ENCODE results near the gene PAX8. TPM values are rescaled to one million over a fixed set of nuclear protein-coding genes. Genes with fewer than 3 reads are reported as not detected.

PAX8 gene
- total RNA-seq, 2 experiments from 2014 or later = 2.6 to 4.1 TPM

GRCh38 chr2:113220970-113221708 is 57.6 kb downstream of the PAX8 start:
- Mint-ChIP-seq H3K36me3 (no peaks in the 10 kb centered on the region), H3K27ac (no peak overlapping the region), H3K4me3 (no peak overlapping the region), H3K27me3 (peaks cover 2% of the 10 kb centered on the region), H3K9me3 (no peaks in the 10 kb centered on the region), H3K4me1 (ENCODE audit: low read depth) (peaks cover 8% of the 10 kb centered on the region)
- CTCF ChIA-PET = interaction anchor here (1.0 to 1.4 kb wide), 4 partner anchors 17 to 83 kb away, joined by 3 to 6 read pairs (median 4); no protein-coding TSS in a partner anchor
- no peak for DNase-seq
- POLR2A ChIA-PET = no interaction called here
- intact Hi-C loops (cut with micrococcal nuclease) = no loop called here

DNA sequence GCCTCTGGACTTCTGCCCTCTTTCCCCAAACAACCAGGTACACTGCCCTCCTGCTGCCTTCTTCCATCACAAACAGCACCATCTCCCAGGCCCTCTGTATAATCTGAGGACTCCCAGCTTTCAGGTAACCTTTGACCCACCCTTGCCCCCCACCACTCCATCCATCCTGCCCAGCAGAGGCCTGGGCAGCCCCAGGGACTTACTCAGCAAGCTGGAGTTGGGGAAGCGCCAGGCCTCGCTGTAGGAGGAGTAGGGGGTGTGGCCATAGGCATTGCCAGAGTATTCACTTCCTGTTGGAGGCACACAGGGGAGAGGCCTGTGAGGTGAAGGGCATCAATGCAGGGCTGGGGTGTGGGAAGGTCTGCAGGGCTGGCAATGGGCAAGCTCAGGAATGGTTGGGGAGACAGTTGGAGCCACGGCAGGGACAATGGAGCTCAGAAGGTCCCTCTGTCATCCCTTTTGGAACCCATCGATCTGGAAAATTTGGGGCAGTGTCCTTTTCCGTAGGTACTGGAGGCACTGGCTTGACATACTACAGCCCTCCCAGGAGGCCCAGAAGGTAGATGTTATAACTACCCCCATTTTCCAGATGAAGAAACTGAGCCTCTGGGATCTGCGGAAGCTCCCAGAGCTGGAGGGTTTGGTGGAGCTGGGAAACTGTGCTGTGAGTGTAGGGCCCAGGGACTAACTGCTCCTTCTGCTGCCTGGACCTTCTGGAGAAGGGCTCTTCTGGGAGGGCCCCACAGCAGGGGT is 58.7 kb downstream of the PAX8 start:
- Mint-ChIP-seq H3K4me3 (no peak overlapping the region), H3K9me3 (no peaks in the 10 kb centered on the region), H3K27ac (no peak overlapping the region), H3K27me3 (peaks cover 2% of the 10 kb centered on the region), H3K4me1 (ENCODE audit: low read depth) (peaks cover 8% of the 10 kb centered on the region), H3K36me3 (no peaks in the 10 kb centered on the region)
- ChIA-PET CTCF (interaction anchor here (0.6 to 1.4 kb wide), 3 partner anchors 15 to 170 kb away, joined by 3 to 6 read pairs (median 4); no protein-coding TSS in a partner anchor), POLR2A (no interaction called here)
- intact Hi-C loops (cut with micrococcal nuclease) = no loop called here
- DNase-seq = no peak

DNA sequence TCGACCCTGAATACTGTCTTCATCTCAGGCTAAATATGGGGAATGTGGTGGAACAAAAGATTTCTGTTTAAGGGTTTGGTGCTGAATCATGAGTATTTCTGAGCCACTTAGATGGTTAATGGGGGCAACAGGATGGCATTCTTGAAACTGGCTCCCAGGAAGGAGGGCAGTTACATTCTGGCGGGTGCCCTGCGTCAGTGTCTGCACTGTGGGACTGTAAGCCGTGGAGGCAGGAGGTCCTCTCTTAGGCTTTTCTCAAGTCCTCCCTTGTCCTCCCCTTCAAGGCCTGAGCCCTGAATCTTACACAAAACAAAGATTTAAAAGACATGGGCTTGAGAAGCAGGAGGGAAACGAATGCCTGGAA is 59.2 kb downstream of the PAX8 start:
- Mint-ChIP-seq H3K4me1 (ENCODE audit: low read depth) (peaks cover 8% of the 10 kb centered on the region), H3K36me3 (no peaks in the 10 kb centered on the region), H3K4me3 (no peak overlapping the region), H3K9me3 (no peaks in the 10 kb centered on the region), H3K27ac (no peak overlapping the region), H3K27me3 (peaks cover 1% of the 10 kb centered on the region)
- ChIA-PET POLR2A (no interaction called here), CTCF (interaction anchor here (1.3 kb wide), 1 partner anchor 15 kb away, joined by 4 read pairs; no protein-coding TSS in a partner anchor)
- DNase-seq = no peak
- intact Hi-C loops (cut with micrococcal nuclease) = no loop called here

GRCh38 chr2:113219092-113219441 is 59.7 kb downstream of the PAX8 start:
- Mint-ChIP-seq H3K4me3 (no peak overlapping the region), H3K9me3 (no peaks in the 10 kb centered on the region), H3K4me1 (ENCODE audit: low read depth) (peaks cover 8% of the 10 kb centered on the region), H3K27me3 (no peaks in the 10 kb centered on the region), H3K36me3 (no peaks in the 10 kb centered on the region), H3K27ac (no peak overlapping the region)
- DNase-seq = no peak
- ChIA-PET CTCF (no interaction called here), POLR2A (no interaction called here)
- intact Hi-C loops (cut with micrococcal nuclease) = no loop called here

- POLR2A ChIA-PET = no interaction called here
- Mint-ChIP-seq H3K27ac (no peak overlapping the region), H3K4me3 (no peak overlapping the region)
Observed at GRCh38 chr2:113218283-113219091, 60.2 kb downstream of the PAX8 start.

DNA sequence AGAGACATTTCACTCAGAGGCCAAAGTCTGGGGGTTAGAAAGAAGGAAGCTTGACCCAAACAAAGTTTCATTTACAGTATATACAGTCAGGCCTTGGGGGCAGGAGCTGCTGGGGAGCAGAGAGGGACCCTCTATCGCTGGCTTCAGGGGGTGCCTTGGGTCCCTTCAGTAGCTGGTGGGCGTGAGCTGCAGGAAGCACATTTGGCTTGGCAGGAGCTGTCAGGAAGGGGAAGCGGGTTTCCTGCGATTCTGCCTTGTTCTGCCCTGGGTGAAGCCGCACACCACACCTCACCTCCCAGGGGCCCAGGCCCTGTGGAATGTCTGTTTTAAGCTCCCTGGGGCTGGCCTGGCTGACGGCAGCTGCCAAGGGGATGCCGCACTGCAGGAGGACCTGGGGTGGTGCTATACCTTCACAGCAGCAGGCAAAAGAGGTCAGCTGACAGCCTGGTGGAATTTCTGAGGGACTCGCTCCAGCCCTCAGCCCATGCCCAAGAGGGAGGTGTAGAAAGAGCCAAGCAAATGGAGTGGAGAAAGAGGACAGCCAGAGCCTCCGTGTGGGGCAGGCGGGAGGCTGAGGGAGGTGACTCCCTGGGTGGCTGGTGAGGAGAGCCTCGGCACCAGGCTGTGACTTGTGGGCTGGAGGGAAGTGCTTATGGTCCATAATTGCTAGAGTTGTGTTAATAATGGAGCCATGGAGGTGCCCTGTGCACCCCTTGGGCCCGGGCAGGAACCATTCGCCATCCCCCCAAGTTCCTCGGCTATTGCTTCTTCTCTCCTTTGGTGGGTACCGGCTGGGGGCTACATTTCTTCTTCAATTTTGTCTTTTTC is 61.1 kb downstream of the PAX8 start:
- Mint-ChIP-seq H3K4me3 (no peak overlapping the region), H3K4me1 (ENCODE audit: low read depth) (peaks cover 8% of the 10 kb centered on the region), H3K9me3 (no peaks in the 10 kb centered on the region), H3K27me3 (no peaks in the 10 kb centered on the region), H3K27ac (no peak overlapping the region), H3K36me3 (no peaks in the 10 kb centered on the region)
- DNase-seq = no peak
- CTCF ChIA-PET = interaction anchor here (1.2 to 2.0 kb wide), 4 partner anchors 13 to 173 kb away, joined by 3 to 7 read pairs (median 4); no protein-coding TSS in a partner anchor
- intact Hi-C loops (cut with micrococcal nuclease) = no loop called here
- POLR2A ChIA-PET = no interaction called here

More at GRCh38 chr2:113218283-113219091, 60.2 kb downstream of the PAX8 start:
- no peak for DNase-seq
- CTCF ChIA-PET = interaction anchor here (1.8 kb wide), 1 partner anchor 172 kb away, joined by 4 read pairs; no protein-coding TSS in a partner anchor
- no peaks in the 10 kb centered on the region for H3K9me3 Mint-ChIP-seq
- intact Hi-C loops (cut with micrococcal nuclease) = no loop called here
- peaks cover 8% of the 10 kb centered on the region for H3K4me1 Mint-ChIP-seq (ENCODE audit: low read depth)
- no peaks in the 10 kb centered on the region for H3K27me3 Mint-ChIP-seq
- H3K36me3 Mint-ChIP-seq = no peaks in the 10 kb centered on the region

GRCh38 chr2:113216891-113217454 is 61.7 kb downstream of the PAX8 start:
- Mint-ChIP-seq H3K36me3 (no peaks in the 10 kb centered on the region), H3K27me3 (no peaks in the 10 kb centered on the region), H3K4me3 (no peak overlapping the region), H3K4me1 (ENCODE audit: low read depth) (peaks cover 8% of the 10 kb centered on the region), H3K9me3 (no peaks in the 10 kb centered on the region), H3K27ac (no peak overlapping the region)
- intact Hi-C loops (cut with micrococcal nuclease) = no loop called here
- POLR2A ChIA-PET = no interaction called here
- DNase-seq = no peak
- CTCF ChIA-PET = interaction anchor here (1.2 to 2.0 kb wide), 4 partner anchors 12 to 174 kb away, joined by 3 to 7 read pairs (median 4); no protein-coding TSS in a partner anchor

DNA sequence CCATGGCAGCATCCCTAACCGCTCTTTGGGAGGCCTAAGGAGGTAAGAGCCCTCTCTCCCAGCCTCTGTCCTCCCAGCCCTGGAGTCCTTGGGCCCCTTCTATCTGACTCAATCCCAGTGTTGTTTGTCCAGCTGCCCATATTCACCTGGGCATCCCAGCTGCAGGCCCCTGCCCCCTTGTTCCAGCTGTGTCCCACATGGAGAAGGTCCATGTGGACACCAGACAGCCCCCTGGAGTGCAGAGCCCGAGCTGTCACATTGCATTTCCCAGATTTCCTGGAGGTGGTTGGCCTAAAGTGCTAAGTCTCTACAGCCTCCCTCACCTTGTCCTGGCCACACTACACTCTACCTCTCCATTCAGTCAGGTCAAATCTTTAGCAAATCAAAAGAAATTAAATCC is 62.4 kb downstream of the PAX8 start:
- no peak for DNase-seq
- Mint-ChIP-seq H3K36me3 (no peaks in the 10 kb centered on the region), H3K4me1 (ENCODE audit: low read depth) (peaks cover 8% of the 10 kb centered on the region), H3K27me3 (no peaks in the 10 kb centered on the region), H3K4me3 (no peak overlapping the region), H3K9me3 (no peaks in the 10 kb centered on the region), H3K27ac (no peak overlapping the region)
- ChIA-PET CTCF (interaction anchor here (1.3 to 2.0 kb wide), 3 partner anchors 12 to 174 kb away, joined by 3 to 7 read pairs (median 4); no protein-coding TSS in a partner anchor), POLR2A (no interaction called here)
- intact Hi-C loops (cut with micrococcal nuclease) = no loop called here

DNA sequence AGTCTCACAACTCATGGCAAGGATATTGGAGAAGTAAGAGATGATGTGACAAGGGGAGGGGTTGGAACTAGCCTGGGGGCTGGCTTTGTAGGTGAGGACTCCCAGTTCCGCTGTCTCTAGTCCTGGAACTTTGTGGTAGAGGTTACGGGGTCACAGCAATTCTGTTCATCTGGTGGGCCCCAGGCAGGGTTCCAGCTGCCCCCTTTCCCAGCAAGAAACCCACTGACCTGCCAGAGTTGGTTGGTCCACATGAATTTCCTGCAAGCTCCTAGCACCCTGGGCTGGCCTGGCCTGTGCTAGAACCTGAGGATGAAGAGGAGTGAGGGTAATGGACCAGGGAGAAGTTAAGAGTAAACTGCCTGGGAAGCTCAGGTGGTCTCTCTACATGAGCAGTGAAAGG is 63.7 kb downstream of the PAX8 start:
- no peak overlapping the region for H3K4me3 Mint-ChIP-seq
- H3K36me3 Mint-ChIP-seq = no peaks in the 10 kb centered on the region
- H3K27ac Mint-ChIP-seq = no peak overlapping the region
- intact Hi-C loops (cut with micrococcal nuclease) = no loop called here
- CTCF ChIA-PET = interaction anchor here (1.3 kb wide), 1 partner anchor 33 kb away, joined by 3 read pairs; no protein-coding TSS in a partner anchor
- DNase-seq = no peak
- POLR2A ChIA-PET = no interaction called here
- H3K27me3 Mint-ChIP-seq = no peaks in the 10 kb centered on the region
- peaks cover 8% of the 10 kb centered on the region for H3K4me1 Mint-ChIP-seq (ENCODE audit: low read depth)
- H3K9me3 Mint-ChIP-seq = no peaks in the 10 kb centered on the region

DNA sequence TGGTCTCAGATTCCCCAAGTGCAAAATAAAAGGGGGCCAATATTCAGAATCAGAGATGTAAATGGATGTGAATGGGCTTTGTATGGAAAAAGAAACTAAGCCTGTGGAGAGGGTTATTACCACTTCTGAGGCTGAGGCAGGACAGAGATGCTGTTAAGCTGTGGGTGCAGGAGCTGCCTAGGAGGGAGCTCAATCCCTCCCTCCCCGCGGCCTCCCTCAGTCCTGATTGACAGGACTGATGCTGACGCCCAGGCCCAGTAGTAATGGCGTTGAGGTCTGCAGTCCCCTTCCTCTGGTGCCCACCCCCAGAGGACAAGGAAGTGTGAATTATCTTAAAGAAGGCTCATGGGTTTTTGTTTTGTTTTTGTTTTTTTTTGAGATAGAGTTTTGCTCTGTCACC is 64.6 kb downstream of the PAX8 start:
- H3K4me1 Mint-ChIP-seq (ENCODE audit: low read depth) = peaks cover 8% of the 10 kb centered on the region
- no peak overlapping the region for H3K27ac Mint-ChIP-seq
- H3K9me3 Mint-ChIP-seq = no peaks in the 10 kb centered on the region
- no peaks in the 10 kb centered on the region for H3K27me3 Mint-ChIP-seq
- no peak for DNase-seq
- CTCF ChIA-PET = interaction anchor here (0.7 to 2.4 kb wide), 2 partner anchors 10 to 15 kb away, joined by 3 to 14 read pairs; no protein-coding TSS in a partner anchor
- H3K36me3 Mint-ChIP-seq = no peaks in the 10 kb centered on the region
- POLR2A ChIA-PET = no interaction called here
- intact Hi-C loops (cut with micrococcal nuclease) = no loop called here
- no peak overlapping the region for H3K4me3 Mint-ChIP-seq
